ENCODE measurements around the gene RPL18.

The RPL18 gene

GRCh38 chr19:48598996-48599700 is 19.8 kb downstream of the RPL18 start:
- DNase-seq (no peak), ATAC-seq (ENCODE audit: insufficient read depth, low read depth) (no peak)
- H3K79me2 ChIP-seq (ENCODE audit: insufficient read depth, low read length): no peaks in the 10 kb centered on the region
- H3K36me3 ChIP-seq (ENCODE audit: insufficient read depth, low read length): no peaks in the 10 kb centered on the region
- no peak overlapping the region for H3K27ac ChIP-seq (ENCODE audit: low read length)
- no peak overlapping the region for H3K9ac ChIP-seq (ENCODE audit: low read depth, low read length)
- no peak for TF ChIP-seq CTCF (IDR thresholded peaks at IDR 0.05; ENCODE audit: borderline replicate concordance, extremely low read depth, low read length, poor library complexity, severe bottlenecking)
- TF ChIP-seq EZH2 (IDR thresholded peaks at IDR 0.05; ENCODE audit: borderline replicate concordance, low read depth, low read length, severe bottlenecking): no peak
- no peaks in the 10 kb centered on the region for H3K27me3 ChIP-seq (ENCODE audit: insufficient read depth, low read length, poor library complexity)
- H3K4me2 ChIP-seq (ENCODE audit: insufficient read depth, low read length): no peak overlapping the region
- no peak overlapping the region for H3K4me3 ChIP-seq (ENCODE audit: low read depth in 1 of 2, low read length in 2 of 2)
- H4K20me1 ChIP-seq (ENCODE audit: insufficient read depth, low read length): no peaks in the 10 kb centered on the region
- H3K4me1 ChIP-seq (ENCODE audit: insufficient read depth, low read length): no peaks in the 10 kb centered on the region
- no peak overlapping the region for H2AFZ ChIP-seq (ENCODE audit: low read depth, low read length)
- H3K9me3 ChIP-seq (ENCODE audit: insufficient read depth, low read length, severe bottlenecking): no peaks in the 10 kb centered on the region

- ATAC-seq (ENCODE audit: insufficient read depth, low read depth): no peak
- Histone ChIP-seq H3K9me3 (ENCODE audit: insufficient read depth, low read length, severe bottlenecking) (no peaks in the 10 kb centered on the region), H3K79me2 (ENCODE audit: insufficient read depth, low read length) (no peaks in the 10 kb centered on the region), H3K9ac (ENCODE audit: low read depth, low read length) (no peak overlapping the region), H3K27me3 (ENCODE audit: insufficient read depth, low read length, poor library complexity) (no peaks in the 10 kb centered on the region), H3K4me2 (ENCODE audit: insufficient read depth, low read length) (no peak overlapping the region), H3K4me1 (ENCODE audit: insufficient read depth, low read length) (no peaks in the 10 kb centered on the region), H3K27ac (ENCODE audit: low read length) (no peak overlapping the region), H2AFZ (ENCODE audit: low read depth, low read length) (no peak overlapping the region), H4K20me1 (ENCODE audit: insufficient read depth, low read length) (no peaks in the 10 kb centered on the region), H3K36me3 (ENCODE audit: insufficient read depth, low read length) (no peaks in the 10 kb centered on the region), H3K4me3 (ENCODE audit: low read depth in 1 of 2, low read length in 2 of 2) (no peak overlapping the region)
- TF ChIP-seq EZH2 (IDR thresholded peaks at IDR 0.05; ENCODE audit: borderline replicate concordance, low read depth, low read length, severe bottlenecking) (no peak), CTCF (IDR thresholded peaks at IDR 0.05; ENCODE audit: borderline replicate concordance, extremely low read depth, low read length, poor library complexity, severe bottlenecking) (no peak)
- no peak for DNase-seq
These were observed 22.1 kb downstream of the RPL18 start for GRCh38 chr19:48596679-48597465.

- no peak overlapping the region for H3K27ac ChIP-seq (ENCODE audit: low read length)
- no peaks in the 10 kb centered on the region for H3K36me3 ChIP-seq (ENCODE audit: insufficient read depth, low read length)
- no peak for TF ChIP-seq CTCF (IDR thresholded peaks at IDR 0.05; ENCODE audit: borderline replicate concordance, extremely low read depth, low read length, poor library complexity, severe bottlenecking)
- no peak for TF ChIP-seq EZH2 (IDR thresholded peaks at IDR 0.05; ENCODE audit: borderline replicate concordance, low read depth, low read length, severe bottlenecking)
- no peaks in the 10 kb centered on the region for H4K20me1 ChIP-seq (ENCODE audit: insufficient read depth, low read length)
- no peak overlapping the region for H2AFZ ChIP-seq (ENCODE audit: low read depth, low read length)
- no peak for DNase-seq
- no peak overlapping the region for H3K9ac ChIP-seq (ENCODE audit: low read depth, low read length)
- no peak overlapping the region for H3K4me3 ChIP-seq (ENCODE audit: low read depth in 1 of 2, low read length in 2 of 2)
- ATAC-seq (ENCODE audit: insufficient read depth, low read depth): no peak
- no peaks in the 10 kb centered on the region for H3K27me3 ChIP-seq (ENCODE audit: insufficient read depth, low read length, poor library complexity)
- H3K4me1 ChIP-seq (ENCODE audit: insufficient read depth, low read length): no peaks in the 10 kb centered on the region
- H3K9me3 ChIP-seq (ENCODE audit: insufficient read depth, low read length, severe bottlenecking): no peaks in the 10 kb centered on the region
- H3K79me2 ChIP-seq (ENCODE audit: insufficient read depth, low read length): no peaks in the 10 kb centered on the region
- H3K4me2 ChIP-seq (ENCODE audit: insufficient read depth, low read length): no peak overlapping the region
These were observed 22.7 kb downstream of the RPL18 start for GRCh38 chr19:48596237-48596636.

Data from DND-41 (cell line).